Urothelium cell line (cell line): ENCODE measurements around the gene LMF1.
"Not testable (repeated sequence)": the region's sequence is repeated elsewhere in the genome, so short reads cannot be mapped to it uniquely, and the experiment has no call there.

Experiments used
- DNase-seq: peaks from one replicate; pipeline ENCODE4 v3.0.0; 2011; ENCODE audit warnings: low spot score, mixed read lengths
- FAIRE-seq: peaks from 2 replicates; lab custom pipeline; 2011; peaks lifted over from hg19 to GRCh38; lab: Jason Lieb, UNC

Gene LMF1

GRCh38 chr16:873889-874288, 96.9 kb downstream of the LMF1 start:
- no peak for FAIRE-seq

GRCh38 chr16:873243-873661, 97.5 kb downstream of the LMF1 start:
- no peak for DNase-seq
- FAIRE-seq: no peak

More at GRCh38 chr16:873889-874288, 96.9 kb downstream of the LMF1 start:
- no peak for DNase-seq

- DNase-seq: no peak
- no peak for FAIRE-seq
Measured at GRCh38 chr16:872436-873242, 98.1 kb downstream of the LMF1 start.

- DNase-seq (no peak), FAIRE-seq (no peak)
Measured at GRCh38 chr16:871562-872345, 99.0 kb downstream of the LMF1 start.

GRCh38 chr16:870856-871561, 99.8 kb downstream of the LMF1 start:
- DNase-seq: no peak
- no peak for FAIRE-seq

- no peak for FAIRE-seq
- no peak for DNase-seq
Measured at GRCh38 chr16:869823-870641, 100.8 kb downstream of the LMF1 start.

GRCh38 chr16:868846-869822, 101.7 kb downstream of the LMF1 start:
- no peak for FAIRE-seq
- no peak for DNase-seq

GRCh38 chr16:868386-868755, 102.4 kb downstream of the LMF1 start:
- DNase-seq (no peak), FAIRE-seq (no peak)

GRCh38 chr16:867421-868385, 103.1 kb downstream of the LMF1 start:
- FAIRE-seq (no peak), DNase-seq (no peak)

GRCh38 chr16:866252-866896, 104.4 kb downstream of the LMF1 start:
- FAIRE-seq: no peak
- DNase-seq: no peak

- FAIRE-seq: no peak
Measured at GRCh38 chr16:865026-865425, 105.8 kb downstream of the LMF1 start.

GRCh38 chr16:861446-861845, 109.3 kb downstream of the LMF1 start:
- FAIRE-seq: no peak

More at GRCh38 chr16:865026-865425, 105.8 kb downstream of the LMF1 start:
- DNase-seq: no peak

GRCh38 chr16:860891-861290, 109.9 kb downstream of the LMF1 start:
- FAIRE-seq: no peak
- DNase-seq: no peak

More at GRCh38 chr16:861446-861845, 109.3 kb downstream of the LMF1 start:
- DNase-seq: no peak

- FAIRE-seq: peak; percentile 86
- not testable (repeated sequence) for DNase-seq
Measured at GRCh38 chr16:858971-859370, 111.8 kb downstream of the LMF1 start.

- not testable (repeated sequence) for FAIRE-seq, DNase-seq
Measured at GRCh38 chr16:858441-858840, 112.3 kb downstream of the LMF1 start.

GRCh38 chr16:856811-857210, 114.0 kb downstream of the LMF1 start:
- no peak for DNase-seq
- no peak for FAIRE-seq

- no peak for DNase-seq
- FAIRE-seq: no peak
Measured at GRCh38 chr16:856101-856500, 114.7 kb downstream of the LMF1 start.

GRCh38 chr16:855471-855870, 115.3 kb downstream of the LMF1 start:
- DNase-seq: no peak
- FAIRE-seq: no peak
